ENCODE data around the gene SLC26A5.
A peak's percentile ranks its signal among the peaks of the same experiment; 100 is the strongest.

Gene SLC26A5

DNA sequence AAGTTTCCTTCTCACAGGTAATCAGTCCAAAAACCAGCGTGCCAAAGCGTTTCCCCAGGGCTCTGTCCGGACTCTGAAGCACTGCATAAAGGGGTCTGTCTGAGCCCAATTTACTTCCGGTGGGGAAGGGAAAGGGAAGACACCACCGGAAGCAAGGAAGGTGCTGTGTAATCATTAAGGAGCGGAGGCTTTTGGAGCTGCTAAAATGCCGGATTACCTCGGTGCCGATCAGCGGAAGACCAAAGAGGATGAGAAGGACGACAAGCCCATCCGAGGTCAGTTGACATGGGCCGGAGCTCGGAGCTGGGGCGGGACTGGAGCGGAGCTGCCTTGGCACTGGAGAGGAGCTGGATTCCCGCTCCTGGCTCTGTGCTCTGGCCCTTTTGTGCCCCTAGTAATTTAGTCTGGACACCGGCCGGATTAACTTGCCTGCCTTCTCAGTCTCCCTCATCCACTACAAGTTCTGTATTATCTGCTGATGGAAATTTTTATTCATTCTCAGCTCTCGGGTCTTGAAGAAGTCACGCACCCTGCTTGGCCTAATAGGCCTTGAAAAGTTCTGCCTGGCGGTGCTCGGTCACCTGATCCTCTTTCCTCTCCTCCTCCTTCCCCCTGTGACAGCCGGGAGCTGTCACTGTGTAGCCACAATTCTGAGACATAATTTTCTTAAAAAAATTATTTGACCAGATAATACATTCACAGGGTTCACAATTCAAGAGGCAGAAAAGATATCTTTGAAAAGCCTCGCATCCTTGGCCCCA lies 98.3 kb downstream of the SLC26A5 start, which contains the start of gene PSMC2:
Gene PSMC2 (plus strand): TSS at position 137 of the 761 bp plus-strand sequence. CDS start 69 bp downstream, at position 206.
- peak; percentile 81 for DNase-seq (ENCODE audit: low read depth)

DNA sequence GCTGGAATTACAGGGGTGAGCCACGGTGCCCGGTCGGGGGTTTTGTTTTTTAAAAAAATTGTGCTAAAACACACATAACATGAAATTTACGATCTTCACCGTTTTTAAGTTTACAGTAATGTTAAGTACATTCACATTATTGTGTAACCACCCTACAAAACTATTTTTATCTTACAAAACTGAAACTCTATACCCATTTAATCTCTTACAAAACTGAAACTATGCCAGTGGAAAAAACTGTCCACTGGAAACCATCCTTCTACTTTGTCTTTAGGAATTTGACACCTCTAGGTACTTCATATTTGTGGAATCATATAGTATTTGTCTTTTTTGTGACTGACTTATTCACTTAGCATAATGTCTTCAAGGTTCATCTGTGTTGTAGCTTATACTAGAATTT lies 99.6 kb downstream of the SLC26A5 start:
- DNase-seq (ENCODE audit: low read depth) = no peak

DNA sequence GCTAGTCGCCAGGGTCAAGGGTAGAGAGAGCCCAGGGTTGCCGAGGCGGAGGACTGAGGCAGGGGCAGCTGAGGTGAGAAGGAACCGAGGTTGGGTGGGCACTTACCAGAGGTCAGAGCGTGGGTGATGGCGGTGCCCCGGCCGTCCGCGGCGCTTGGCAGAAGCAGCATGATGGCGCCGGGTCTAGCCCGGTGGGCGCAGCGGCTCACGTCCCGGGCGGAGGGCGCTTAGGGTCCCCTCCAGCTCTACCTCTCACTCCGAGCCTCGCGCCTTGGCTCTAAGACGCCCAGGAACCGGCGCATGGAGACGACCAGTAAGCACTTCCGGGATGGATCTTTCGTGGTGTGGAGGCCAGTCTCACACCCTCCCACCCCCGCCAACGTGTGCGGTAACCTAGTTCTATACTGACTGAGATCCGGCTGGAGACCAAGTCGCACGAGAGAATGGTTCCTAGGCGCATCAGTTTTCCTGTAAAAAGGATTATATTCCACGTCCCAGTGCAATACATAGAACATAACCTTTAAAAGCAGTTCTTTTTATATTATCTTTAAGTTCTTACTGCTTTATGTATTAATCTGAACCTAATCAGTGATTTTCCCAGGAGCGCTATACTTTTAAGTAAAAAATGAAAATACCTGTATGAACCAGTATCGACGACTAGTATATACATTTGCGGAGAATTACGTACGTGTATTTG lies 101.4 kb downstream of the SLC26A5 start, which contains the start of gene DNAJC2:
Gene DNAJC2 (minus strand): TSS at position 315 of the 697 bp plus-strand sequence. CDS start 145 bp downstream, at position 170.
- DNase-seq (ENCODE audit: low read depth) = peak; percentile 81

DNA sequence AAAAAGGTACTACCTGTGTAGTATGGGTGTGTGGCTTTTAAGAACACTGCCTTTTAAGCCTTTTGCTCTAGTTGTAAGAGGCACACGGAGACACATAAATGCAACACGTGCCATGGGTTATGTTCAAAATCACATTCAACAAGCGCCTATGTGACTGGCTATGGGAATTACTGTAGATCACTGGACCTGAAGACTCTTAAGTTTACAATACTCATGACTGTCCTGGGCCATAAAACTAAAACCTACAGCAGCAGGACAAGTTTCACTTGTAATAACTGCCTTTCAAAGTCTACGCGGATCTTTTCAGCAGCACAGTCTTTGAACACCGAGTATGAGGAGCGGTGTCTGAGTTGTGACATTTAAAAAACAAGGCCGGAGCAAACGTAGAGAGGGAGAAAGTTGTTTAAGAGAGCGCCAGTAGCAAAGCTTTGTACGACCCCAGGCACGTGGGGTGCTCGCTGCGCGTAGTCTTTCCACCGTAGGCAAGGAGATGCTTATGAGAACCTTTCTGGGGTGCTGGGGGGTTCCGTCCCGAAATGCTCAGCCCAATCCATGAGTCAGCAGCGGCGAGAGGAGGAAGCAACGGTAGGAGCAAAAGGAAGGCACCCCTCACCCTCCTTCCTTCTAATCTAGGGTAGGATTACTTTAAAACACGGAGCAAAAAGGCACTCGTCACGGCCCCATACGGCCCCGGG lies 102.1 kb downstream of the SLC26A5 start:
- DNase-seq (ENCODE audit: low read depth) = peak; percentile 15

DNA sequence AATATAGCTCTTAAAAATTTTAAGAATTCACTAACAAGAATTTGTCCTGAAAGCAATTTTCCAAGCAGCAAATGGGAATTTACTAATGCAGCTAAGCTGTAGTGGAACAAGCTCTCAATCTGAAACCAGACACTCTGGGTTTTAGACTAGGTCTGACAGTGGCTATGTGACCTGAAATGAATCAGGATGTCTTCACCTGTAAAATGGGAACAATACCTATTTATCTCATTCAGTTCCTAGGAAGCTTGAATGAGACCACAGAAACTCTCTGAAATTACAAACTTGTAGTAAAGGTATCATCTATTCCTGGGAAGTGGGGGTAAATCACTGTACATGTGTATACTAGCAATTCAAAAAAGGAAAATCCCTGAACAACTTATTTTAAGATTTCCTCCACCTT lies 102.7 kb downstream of the SLC26A5 start:
- DNase-seq (ENCODE audit: low read depth) = no peak

DNA sequence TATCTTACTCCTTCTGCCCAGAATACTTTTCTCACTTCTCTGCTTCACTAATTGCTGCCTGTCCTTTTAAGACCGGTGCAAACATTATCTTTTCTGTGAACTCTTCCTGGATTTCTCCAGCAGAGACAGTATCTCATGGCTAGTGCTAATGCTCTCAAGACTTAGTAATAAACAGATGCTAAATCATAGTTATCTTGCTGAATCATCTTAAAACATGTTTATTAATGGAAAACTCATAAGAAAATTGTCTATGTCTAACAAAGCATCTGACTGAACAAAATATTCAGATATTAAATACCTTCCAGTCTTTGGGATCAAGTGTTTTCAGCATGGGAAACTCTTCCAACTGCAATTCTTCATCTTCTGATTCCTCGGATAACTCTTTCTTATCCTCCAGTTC lies 104.5 kb downstream of the SLC26A5 start:
- DNase-seq (ENCODE audit: low read depth) = no peak

DNA sequence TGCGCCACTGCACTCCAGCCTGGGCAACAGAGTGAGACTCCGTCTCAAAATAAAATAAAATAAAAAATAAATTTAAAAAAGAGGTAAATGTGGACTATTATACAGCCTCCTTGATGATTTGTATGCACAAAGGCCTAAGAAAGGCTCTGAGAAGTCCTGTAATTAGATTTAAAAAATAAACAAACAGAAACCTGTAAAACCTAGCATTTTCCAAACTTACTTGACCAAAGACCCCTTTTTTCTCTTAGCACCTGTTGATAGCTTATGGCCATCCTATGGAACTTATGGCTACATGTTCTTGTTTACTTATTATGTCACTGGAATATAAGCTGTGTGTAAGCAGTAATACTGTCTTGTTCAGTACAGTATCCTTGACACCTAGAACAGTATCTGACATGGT lies 107.1 kb downstream of the SLC26A5 start:
- no peak for DNase-seq (ENCODE audit: low read depth)

DNA sequence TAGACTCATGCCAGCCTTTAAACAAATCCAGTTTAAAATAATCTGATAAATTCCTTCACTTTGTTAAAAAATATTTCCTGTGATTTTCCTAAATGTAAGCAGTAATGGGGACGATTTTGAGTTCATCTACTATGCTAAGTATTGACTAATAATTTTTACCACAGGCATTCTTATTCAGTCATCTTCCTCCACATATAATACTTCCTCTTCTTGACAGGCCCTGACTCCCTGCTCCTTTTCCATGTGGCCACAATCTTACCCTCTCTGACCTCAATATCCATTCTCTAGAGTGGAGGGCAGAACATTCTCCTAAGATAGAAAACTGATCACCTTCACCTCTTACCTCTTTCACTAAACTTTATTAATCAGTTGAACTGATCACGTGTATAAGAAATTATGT lies 109.2 kb downstream of the SLC26A5 start:
- no peak for DNase-seq (ENCODE audit: low read depth)

DNA sequence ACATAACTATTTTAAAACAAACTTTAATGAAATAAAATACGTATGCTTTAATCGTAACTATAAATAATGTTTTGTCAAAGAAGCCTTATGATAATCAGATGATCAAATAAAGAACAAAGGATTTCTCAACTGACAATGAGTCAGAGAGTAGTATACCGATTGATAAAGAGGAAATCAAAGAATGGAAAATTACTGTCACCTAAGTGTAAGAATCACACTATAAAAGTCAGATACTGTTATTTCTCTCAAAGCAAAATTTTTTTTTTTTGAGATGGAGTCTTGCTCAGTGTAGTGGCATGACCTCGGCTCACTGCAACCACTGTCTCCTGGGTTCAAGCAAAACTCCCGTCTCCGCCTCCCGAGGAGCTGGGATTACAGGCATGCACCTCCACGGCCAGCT lies 120.3 kb downstream of the SLC26A5 start:
- DNase-seq (ENCODE audit: low read depth) = no peak
